HG03045 (cell line): ENCODE data around the gene NPLOC4.
A peak's percentile ranks its signal among the peaks of the same experiment; 100 is the strongest.

Source experiments
- ATAC-seq: cut with Tn5 transposase; IDR thresholded peaks from one replicate; pipeline ENCODE4 v1.9.1; 2021; ENCODE audit warnings: mild to moderate bottlenecking, moderate library complexity; ENCODE audit not compliant: unreplicated experiment

NPLOC4 gene

DNA sequence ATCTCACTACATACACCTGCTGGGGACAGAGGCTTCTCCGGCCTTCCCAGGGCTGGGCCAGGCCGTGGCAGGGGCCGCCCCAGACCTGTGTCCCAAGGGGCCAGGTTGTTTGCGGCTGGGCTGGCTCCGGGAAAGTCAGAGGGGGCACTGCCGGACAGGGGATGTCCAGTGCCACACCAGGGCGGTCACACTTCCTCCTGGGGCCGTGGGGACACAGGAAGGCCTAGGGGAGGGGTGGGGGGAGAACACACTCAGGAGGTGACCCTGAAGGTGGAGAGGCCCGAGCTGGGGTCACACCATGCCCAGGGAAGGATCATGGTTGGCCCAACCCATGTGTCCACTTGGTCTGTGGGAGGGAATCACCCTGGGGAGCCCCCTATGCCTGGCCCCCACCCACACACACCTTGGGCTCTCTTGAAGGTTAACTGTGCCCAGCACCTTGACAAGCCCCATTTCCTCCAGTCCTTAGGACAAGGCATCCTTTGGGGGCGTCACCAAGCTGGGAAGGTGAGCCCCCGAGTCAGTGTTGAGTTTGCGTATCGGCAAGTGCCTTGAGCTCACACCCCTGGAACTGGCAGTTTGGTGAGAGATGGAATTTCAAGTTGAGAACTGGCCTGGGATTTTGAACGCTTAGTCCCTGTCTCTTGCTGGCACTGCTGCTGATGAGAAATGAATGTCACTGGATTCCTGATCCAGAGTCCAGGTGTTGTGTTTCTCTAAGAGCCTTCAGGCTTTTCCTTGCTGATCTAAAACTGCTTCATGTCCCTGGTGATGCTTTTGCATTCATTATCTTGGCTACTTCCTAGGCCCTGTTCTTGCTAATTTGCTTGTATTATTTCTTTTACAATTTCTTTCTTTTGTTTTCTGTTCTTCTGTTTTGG, 116.7 kb downstream of the NPLOC4 start:
- ATAC-seq: no peak

DNA sequence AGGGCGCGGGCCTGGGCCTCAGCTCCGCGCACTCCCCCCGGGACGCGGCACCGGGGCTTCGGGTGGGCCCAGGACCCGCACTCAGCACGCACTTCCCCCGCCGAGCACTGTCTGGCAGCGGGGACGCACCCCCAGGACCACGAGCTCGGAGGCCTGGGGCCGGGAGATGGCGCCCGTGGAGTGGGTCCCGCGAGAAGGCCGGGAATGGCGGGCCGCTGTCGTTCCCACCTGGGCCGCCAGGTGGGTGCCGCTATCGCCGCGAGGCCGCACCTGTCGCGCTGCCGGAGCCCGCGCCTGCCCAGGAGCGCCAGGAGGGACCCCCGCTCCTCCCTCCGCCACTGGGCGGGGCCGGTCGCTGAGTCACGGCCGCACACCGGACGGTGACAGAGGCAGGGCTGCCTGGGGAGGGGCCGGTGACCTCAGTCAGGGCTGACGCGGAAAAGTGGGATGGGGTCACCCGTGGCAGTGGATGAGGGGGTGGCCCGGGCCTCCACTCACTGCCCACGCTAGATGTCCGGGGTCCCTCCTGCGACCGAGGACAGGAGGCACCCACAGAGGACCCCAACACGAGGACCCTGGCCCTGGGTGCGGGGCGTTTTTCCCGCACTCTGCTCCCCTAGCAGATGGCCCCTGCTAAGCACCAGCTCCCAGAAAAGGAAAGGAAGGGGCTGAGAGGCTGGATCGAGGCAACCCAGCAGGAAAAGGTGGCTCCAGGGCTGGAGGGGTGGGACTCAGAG, 117.5 kb downstream of the NPLOC4 start:
- peak; percentile 22 for ATAC-seq

DNA sequence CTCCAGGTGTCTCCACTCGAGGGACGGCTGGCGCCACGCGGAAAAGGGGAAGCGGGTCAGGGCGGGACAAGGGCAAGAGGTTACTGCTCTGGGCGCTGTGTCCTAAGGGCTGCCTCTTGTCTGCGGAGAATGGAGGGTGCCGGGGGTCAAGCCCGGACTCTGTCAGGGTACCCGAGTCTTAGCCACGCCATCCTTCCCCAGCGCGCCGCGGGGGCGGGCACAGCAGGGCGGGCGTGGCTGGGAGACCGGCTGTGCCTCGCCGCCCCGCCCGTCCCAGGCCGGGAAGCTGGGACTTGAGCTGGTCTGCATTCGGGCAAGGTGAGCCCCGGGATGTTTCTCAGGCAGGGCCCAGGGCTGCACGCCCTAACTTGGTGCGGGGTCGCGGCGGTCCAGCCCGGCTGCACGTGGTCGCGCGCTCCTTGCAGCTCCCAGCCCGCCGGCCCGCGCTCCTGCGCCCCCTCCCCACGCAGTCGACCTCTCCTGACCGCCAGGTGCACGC, 118.1 kb downstream of the NPLOC4 start:
- no peak for ATAC-seq

DNA sequence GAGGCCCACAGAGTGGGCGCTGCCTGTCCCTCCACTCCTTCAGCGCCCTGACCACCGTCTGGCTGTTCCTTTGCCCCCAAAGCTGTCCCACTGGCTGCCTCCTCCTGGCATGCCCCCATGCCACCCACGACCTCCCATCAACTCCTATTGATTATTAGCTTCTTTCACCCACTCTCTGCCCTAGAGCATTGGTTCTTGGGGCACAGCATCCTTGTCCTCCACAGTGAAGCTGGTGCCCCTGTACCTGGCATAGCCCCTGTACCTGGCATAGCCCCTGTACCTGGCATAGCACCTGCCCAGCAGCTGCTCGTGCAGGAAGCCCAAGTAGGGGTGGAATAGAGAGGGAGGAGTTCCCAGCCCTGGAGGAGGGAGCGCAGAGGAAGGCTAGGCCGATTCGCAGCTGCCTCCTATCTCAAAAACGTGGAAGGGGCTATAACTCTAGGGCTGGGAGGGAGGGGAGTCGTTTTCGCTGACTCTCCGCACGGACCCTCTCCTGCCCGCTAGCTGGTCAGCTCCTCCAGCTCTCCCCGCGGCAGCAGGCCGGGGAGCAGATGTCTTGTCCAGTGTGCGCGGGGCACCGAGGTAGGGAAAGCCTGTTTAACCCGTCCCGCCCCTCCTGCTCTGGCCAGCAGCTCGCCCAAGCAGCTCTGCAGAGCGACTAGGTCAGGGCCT, 118.7 kb downstream of the NPLOC4 start:
- no peak for ATAC-seq

DNA sequence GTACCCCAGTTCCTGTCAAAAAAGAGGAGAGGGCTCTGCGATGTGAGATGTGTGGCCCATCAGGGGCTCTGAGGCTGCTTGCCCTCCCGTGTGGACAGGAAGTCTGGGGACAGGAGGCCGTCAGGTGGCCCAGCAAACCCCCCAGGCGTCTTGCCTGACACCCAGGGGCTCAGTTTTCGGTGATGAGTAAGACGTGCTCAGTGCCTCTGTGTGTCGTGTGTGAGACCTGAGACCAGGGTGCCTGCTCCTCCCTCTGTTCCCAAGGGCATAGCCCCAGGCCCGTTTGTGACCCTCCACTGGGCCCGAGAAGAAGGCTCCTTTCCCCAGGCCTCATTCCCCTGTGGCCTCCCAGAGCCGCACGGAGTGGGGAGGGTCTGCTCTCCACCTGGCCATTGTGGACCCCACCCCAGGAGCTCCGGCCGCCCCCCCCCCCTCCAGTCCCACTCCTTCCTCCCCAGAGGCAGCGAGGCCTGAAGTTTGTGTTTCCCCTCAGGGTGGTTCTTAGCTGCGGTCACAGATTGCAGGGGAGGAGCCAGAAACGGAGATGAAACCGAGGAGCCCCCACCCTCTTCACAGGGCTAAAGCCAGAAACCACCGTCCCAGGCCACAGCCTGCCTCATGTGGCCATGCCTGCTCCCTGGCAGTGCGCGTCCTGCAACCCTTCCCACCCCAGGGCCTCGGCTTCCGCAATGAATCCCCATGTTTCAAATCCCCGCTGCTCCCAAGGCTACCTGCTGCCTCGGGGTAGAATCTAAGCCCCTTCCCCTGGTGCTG, 119.4 kb downstream of the NPLOC4 start:
- no peak for ATAC-seq

DNA sequence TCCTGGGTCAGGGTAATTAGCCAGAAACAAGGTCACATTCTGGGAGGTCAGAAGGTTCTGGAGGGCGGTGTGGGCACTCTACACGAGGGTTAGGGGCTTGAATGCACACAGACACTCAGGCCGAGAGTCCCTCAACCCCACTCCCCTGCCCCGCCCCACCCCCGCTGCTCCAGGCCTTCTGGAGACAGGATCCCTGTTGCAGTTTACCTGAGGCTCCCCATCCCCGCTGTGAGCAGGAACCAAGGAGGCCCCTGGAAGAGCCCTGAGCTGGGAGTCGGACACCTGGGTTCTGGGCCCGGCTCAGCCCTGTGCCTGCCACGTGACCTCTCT, 119.9 kb downstream of the NPLOC4 start:
- ATAC-seq: no peak

DNA sequence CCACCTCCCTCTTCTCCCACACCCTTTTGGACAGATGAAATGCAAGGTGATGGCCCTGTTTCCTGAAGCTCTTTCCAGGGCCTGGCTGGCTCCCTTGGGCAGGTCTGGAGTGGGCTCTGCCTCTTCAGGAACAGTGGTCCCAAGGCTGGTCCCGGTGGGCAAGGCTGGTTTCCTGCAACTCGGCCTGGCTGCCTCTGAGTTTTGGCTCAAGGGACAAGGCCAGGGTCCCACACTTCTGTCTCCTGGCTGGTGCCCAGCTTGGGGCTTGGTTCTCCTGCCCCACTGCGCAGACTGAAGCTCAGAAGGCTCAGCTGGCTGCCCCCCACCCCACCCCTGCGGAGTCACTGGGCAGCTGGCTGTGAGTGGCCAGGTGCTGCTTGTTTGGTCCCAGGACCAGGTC, 120.5 kb downstream of the NPLOC4 start:
- ATAC-seq: no peak

DNA sequence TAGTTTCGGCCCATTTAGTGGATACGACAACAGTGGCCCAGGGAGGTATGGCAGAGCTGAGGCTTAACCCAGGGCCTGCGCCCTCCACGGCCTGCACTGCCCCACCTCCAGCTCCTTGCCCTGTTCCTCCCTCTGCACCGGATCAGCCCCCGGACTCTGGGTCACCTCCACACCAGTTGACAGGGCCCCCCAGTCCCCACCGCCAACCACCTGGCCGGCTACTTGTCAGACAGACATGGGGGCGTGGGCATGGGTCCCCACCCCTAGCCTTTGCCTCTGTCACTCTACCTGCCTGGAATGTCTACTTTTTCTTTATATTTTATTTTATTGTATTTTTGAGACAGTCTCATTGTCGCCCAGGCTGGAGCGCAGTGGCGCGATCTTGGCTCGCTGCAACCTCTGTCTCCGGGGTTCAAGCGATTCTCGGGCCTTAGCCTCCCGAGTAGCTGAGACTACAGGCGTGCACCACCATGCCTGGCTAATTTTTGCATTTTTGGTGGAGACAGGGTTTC, 121.3 kb downstream of the NPLOC4 start:
- ATAC-seq: no peak

DNA sequence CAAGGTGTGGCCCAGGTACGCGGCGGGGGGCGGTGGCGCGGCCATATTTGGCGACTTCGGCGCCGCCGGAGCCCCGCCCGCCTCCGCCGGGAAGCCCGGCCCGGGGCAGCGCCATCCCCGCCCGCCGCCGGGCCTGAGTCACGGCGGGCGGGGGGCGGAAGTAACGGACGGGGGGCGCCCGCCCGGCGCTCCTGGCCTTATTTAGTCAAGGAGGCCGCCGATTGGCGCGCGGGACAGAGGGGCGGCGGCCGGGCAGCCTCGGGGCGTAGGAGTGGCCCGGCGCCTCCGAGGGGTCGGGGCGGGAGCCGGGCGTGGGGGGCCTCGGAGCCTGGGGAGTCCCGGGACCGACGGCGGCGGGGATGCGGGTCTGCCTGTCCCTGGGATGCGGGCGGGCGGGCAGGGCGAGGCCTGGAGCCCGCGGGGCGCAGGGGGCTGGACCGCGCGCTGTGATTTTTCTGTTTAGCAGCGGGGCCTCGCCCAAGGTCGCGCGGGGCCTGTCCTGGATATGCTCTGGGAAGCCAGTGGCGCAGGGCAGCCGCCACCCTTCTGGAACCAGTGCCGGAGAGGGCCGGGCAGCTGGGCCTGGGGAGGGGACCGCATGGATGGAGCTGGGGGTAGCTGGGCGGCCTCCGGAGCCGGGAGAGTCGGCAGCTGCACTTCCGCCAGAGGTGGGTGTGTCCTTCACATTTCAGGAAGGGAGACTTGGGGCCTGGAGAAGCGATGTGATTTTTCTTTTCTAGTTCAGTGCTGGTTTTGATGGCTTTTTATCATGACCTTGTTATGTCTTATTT, 122.0 kb downstream of the NPLOC4 start:
- ATAC-seq: peak; percentile 21

DNA sequence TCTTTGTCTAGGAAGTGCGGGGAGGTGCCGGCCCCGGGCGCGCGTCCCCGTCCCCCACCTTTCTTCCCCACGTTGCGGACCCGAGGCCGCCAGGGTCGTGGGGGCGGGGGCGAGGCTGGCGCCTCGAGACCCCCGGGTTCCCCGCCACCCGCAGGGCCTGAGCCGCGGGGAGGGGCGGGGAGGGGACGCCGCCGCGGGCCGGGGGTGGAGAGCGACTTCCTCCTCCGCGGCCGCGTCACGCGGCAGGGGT, 122.5 kb downstream of the NPLOC4 start:
- ATAC-seq: no peak

DNA sequence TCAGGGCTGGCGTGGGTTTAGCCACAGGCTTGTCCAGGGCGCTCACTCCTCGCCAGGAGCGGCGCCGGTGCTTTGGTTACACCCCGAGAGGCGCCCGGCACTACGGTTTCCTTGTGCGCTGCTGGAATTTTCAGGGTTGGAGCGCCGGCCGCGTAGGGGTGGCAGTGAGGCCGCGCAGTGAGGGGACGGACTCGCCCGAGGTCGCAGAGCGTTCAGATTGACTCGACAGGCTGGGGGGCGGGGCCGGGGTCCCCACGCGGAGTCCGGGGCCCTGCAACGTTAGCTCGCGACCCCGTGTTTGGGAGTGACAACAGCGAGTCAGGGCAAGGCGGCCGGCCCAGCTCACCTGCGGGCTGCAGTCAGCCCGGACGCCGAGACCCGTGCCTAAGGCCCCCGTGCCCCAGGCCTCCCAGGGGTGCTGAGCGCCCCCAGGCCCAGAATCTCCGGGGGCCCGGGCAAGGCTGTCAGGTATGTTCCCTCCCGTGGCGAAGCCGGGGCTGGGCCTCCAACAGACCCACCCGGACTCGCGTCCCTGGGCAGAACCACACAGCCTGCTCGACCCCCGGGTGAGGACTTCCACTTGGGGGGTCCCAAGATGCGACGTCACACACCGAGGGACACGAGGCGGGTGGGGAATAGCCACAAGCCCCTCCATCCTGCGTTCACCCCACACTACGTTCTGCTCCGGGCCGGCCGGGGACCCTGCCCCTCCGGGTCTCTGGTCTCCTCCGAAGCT, 123.0 kb downstream of the NPLOC4 start:
- ATAC-seq: peak; percentile 0

DNA sequence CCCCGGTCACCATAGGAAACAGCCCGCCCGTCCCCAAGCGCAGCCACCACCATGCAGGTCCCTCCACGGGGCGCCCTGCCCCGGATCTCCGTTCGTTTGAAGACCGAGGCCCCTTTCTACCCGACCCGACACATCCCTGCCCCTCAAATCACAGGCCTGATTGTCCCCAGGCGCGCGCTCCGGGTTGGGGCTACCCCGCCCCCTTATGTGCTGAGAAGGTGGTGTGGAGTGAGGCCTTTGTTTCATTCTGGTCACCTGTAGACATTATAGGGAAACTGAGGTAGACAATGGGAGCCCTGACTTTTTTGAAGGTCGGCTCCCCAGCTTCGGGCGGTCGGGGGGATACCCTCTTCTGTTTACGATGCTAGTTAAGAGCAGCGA, 123.5 kb downstream of the NPLOC4 start:
- ATAC-seq: peak; percentile 1

DNA sequence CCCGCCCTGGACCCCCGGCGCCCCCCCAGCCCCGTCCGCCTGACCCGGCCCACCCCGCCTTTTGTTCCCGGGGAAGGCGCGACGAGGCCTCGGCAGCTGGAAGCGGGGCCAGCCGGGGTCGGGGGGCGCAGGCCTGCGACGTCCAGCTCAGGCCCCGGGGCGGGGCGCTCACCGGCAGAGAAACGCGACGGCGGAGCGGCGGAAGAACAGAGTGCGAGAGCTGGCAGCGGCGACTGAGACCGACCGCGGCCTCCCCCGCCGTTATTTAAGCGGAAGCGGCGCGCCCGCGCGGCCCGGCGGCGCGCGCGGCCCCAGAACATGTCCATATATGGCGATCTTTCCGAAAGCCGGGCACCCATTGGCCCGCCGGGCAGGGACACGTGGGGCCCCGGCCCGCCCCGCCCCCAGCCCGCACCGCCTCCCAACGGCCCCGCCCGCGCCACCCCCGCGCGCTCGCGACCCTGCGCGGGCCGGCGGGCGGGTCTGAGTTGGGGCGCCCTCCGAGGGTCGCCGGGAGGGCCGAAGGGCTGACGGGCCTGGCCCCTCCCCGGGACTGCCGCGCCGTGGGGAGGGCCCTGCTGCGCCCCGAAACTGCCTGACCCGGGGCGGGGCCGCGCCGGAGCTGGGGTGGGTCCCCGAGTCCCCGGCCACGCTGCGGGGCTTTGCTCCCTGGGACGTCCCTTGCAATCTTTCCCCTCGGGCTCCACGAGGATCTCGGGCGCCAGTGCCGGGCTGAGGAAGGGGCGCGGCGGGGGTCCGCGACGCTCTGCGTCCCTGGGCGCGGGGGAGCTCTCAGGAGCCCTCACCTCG, 124.1 kb downstream of the NPLOC4 start, which contains the start of gene ACTG1:
Gene ACTG1 (minus strand): TSS at position 238 of the 810 bp plus-strand sequence. CDS start 445 bp downstream, outside the sequence.
- peak; percentile 39 for ATAC-seq

DNA sequence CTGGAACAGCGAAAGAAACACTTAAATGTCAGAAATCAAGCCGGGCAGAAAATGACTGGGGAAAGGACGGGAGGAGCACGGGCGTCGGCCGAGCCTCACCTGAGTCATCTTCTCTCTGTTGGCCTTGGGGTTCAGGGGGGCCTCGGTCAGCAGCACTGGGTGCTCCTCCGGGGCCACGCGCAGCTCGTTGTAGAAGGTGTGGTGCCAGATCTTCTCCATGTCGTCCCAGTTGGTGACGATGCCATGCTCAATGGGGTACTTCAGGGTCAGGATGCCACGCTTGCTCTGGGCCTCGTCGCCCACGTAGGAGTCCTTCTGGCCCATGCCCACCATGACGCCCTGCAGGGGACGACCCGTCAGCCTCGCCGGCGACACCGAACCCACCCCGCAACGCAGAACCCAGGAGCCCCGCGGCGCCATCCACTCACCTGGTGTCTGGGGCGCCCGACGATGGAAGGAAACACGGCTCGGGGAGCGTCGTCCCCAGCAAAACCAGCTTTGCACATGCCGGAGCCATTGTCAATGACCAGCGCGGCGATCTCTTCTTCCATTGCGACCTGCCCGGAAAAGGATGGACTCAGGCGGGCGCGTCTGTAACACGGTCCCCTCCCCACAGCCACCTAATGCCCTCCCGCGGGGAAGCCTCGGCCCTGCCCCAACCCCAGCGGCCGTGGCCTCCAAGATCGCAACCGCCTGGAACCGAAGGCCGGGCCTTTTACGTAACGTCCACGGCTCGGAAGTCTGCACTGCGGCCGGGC, 124.9 kb downstream of the NPLOC4 start:
- ATAC-seq: no peak

DNA sequence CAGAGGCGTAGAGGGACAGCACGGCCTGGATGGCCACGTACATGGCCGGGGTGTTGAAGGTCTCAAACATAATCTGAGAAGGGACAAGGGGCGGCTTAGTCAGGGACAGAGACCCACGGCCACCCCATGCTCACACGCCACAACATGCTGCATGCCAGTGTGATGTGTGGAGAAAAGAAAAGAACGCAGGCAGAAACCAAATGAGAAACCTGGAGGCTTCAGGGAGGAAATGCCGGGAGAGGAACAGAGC, 125.4 kb downstream of the NPLOC4 start:
- ATAC-seq: no peak

DNA sequence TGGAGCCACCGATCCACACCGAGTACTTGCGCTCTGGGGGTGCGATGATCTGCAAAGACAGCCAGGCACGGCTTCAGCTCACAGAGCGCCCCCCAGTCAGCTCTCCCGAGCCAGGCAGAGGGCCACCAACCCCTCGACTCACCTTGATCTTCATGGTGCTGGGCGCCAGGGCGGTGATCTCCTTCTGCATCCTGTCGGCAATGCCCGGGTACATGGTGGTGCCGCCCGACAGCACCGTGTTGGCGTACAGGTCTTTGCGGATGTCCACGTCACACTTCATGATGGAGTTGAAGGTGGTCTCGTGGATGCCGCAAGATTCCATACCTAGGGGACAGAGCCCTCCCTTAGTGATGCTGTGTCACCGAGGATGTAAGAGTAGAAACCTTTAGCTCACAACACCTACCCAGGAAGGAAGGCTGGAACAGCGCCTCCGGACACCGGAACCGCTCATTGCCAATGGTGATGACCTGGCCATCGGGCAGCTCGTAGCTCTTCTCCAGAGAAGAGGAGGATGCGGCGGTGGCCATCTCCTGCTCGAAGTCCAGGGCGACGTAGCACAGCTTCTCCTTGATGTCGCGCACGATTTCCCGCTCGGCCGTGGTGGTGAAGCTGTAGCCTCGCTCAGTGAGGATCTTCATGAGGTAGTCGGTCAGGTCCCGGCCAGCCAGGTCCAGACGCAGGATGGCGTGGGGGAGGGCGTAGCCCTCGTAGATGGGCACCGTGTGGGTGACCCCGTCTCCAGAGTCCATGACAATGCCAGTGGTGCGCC, 125.9 kb downstream of the NPLOC4 start:
- no peak for ATAC-seq
